Suprapubic skin (tissue), 4 donors: ENCODE measurements around the gene RAB14.

Source experiments
- EP300 ChIP-seq: sonication (generic); formaldehyde crosslinking; IDR thresholded peaks from one replicate; pipeline ENCODE4 v1.6.1; 2017; ENCODE audit warnings: antibody characterized with exemption
- POLR2A ChIP-seq, 2 donors: fragments of 450-650 bp; IDR thresholded peaks; one replicate each; pipeline ENCODE4 v1.6.1; 2017; ENCODE audit warnings: antibody characterized with exemption in 2 of 2, mild to moderate bottlenecking in 2 of 2, moderate library complexity in 2 of 2
- POLR2AphosphoS5 ChIP-seq, 3 donors: sonication (generic); formaldehyde crosslinking; IDR thresholded peaks; one replicate each; pipeline ENCODE4 v1.6.1; 2017; ENCODE audit warnings: antibody characterized with exemption in 3 of 3
- TF ChIP-seq, protein P1 (sequence below), 2 donors: fragments of 200-600 bp in 1 of 2; fragments of 450-650 bp in 1 of 2; sonication (generic) in 1 of 2; IDR thresholded peaks; one replicate each; pipeline ENCODE4 v1.5.1; 2016 to 2019; ENCODE audit warnings: antibody characterized with exemption in 2 of 2, mild to moderate bottlenecking in 1 of 2, moderate library complexity in 1 of 2

DNA sequence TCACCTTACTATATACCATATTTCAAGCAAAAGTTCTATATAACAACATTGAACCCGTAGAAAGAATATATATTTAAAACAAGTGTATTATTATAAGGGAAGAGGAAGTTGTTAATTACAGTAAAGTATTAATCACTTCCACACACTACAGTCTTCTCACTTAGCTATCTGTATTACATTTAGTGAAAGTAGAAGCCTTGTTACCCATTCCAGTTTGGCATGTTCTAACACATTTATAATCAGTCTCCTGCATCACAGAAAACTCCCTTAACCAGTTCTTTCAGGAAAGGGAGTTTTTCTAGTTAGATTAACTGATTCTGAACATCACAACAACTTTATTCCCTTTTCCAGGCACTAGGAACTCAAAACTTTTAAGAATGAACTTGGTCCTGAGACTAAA lies 6.9 kb downstream of the RAB14 start:
- TF ChIP-seq, protein P1, sequence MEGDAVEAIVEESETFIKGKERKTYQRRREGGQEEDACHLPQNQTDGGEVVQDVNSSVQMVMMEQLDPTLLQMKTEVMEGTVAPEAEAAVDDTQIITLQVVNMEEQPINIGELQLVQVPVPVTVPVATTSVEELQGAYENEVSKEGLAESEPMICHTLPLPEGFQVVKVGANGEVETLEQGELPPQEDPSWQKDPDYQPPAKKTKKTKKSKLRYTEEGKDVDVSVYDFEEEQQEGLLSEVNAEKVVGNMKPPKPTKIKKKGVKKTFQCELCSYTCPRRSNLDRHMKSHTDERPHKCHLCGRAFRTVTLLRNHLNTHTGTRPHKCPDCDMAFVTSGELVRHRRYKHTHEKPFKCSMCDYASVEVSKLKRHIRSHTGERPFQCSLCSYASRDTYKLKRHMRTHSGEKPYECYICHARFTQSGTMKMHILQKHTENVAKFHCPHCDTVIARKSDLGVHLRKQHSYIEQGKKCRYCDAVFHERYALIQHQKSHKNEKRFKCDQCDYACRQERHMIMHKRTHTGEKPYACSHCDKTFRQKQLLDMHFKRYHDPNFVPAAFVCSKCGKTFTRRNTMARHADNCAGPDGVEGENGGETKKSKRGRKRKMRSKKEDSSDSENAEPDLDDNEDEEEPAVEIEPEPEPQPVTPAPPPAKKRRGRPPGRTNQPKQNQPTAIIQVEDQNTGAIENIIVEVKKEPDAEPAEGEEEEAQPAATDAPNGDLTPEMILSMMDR (IDR thresholded peaks at IDR 0.05), result no peak
- TF ChIP-seq POLR2AphosphoS5 (IDR thresholded peaks at IDR 0.05), result no peak
- TF ChIP-seq POLR2A (IDR thresholded peaks at IDR 0.05), result no peak
- TF ChIP-seq EP300, result no peak
